Heart left ventricle (tissue), 16 donors: ENCODE results near the gene SURF4. TPM values are rescaled to one million over a fixed set of nuclear protein-coding genes. Genes with fewer than 3 reads are reported as not detected.

Experiments used
- ATAC-seq, 4 donors: fragments of 200-7000 bp; cut with Tn5 transposase; one replicate each; pipeline ENCODE4 v1.9.1; 2020 to 2022; ENCODE audit warnings: moderate library complexity in 4 of 4, mild to moderate bottlenecking in 3 of 4, moderate number of reproducible peaks in 1 of 4
- DNase-seq, 5 donors: peaks; one replicate each; pipeline ENCODE4 v3.0.0-alpha.2; 2020
- H3K27ac ChIP-seq, 12 donors: fragments of 200-600 bp; sonication (generic) in 4 of 12; one replicate each; pipeline versions ENCODE4 v1.5.0 to v1.8.0; 2016 to 2022; ENCODE audit warnings: mild to moderate bottlenecking in 2 of 12
- H3K27me3 ChIP-seq, 9 donors: fragments of 200-600 bp; sonication (generic) in 2 of 9; one replicate each; pipeline versions ENCODE4 v1.5.1 to v1.8.0; 2016 to 2022; ENCODE audit warnings: mild to moderate bottlenecking in 3 of 9
- H3K36me3 ChIP-seq, 9 donors: fragments of 200-600 bp; sonication (generic) in 2 of 9; one replicate each; pipeline versions ENCODE4 v1.5.0 to v1.8.0; 2018 to 2022; ENCODE audit warnings: mild to moderate bottlenecking in 2 of 9
- H3K4me1 ChIP-seq, 12 donors: fragments of 200-600 bp; sonication (generic) in 4 of 12; one replicate each; pipeline versions ENCODE4 v1.5.0 to v1.8.0; 2016 to 2022; ENCODE audit warnings: mild to moderate bottlenecking in 3 of 12
- H3K4me3 ChIP-seq, 12 donors: fragments of 200-600 bp; sonication (generic) in 4 of 12; one replicate each; pipeline versions ENCODE4 v1.5.0 to v1.8.0; 2017 to 2022; ENCODE audit warnings: mild to moderate bottlenecking in 9 of 12, moderate library complexity in 4 of 12
- H3K9me3 ChIP-seq, 12 donors: fragments of 200-600 bp; sonication (generic) in 4 of 12; one replicate each; pipeline versions ENCODE4 v1.5.0 to v1.8.0; 2016 to 2022; ENCODE audit warnings: mild to moderate bottlenecking in 1 of 12
- POLR2A ChIP-seq, 2 donors: fragments of 450-650 bp; IDR thresholded peaks; one replicate each; pipeline ENCODE4 v1.6.1; 2017; ENCODE audit warnings: antibody characterized with exemption in 2 of 2, mild to moderate bottlenecking in 2 of 2, moderate library complexity in 2 of 2
- WGBS, 4 donors: extraction: QIAGEN DNeasy Blood & Tissue Kit in 2 of 4; methylation state at CpG; one replicate each; pipeline versions ENCODE4 v1.1.5 to v1.1.7; 2013 to 2018; 5-methylcytosine and 5-hydroxymethylcytosine counted together
- intact Hi-C, 10 donors: fragments of 100-400 bp; cut with DNase I; formaldehyde crosslinking; loops; one replicate each; pipeline versions ENCODE4 v1.11.1 to v1.14.2; 2022
- polyA plus RNA-seq, 2 donors: library from polyadenylated mRNA; stranded (reverse); fragments of 200-250 nt; gene quantifications; one replicate each; pipeline ENCODE4 v1.2.3, GENCODE V29; 2013
- total RNA-seq, 9 donors: library from RNA; depleted of rRNA in 2 of 9; stranded (reverse); fragments of >200 nt in 2 of 9; fragmentation: NEBNext Ultra II Directional in 3 of 9; extraction: Animal tissue kit (Norgen Biotek cat#: 25700) in 3 of 9; gene quantifications; one replicate each; pipeline versions ENCODE4 v1.1.0 to v1.2.4, GENCODE V29; 2016 to 2023
- TF ChIP-seq, protein P1 (sequence below), 12 donors: fragments of 200-600 bp; sonication (generic) in 4 of 12; IDR thresholded peaks; one replicate each; pipeline versions ENCODE4 v1.5.0 to v1.8.0; 2018 to 2022; ENCODE audit warnings: antibody characterized with exemption in 12 of 12, mild to moderate bottlenecking in 5 of 12
- donor health status: ischemic (EF 13 %, LVEDD 7.1; RV severe dilation, severe dysfunction).
- donor health status: healthy with polysubstance abuse.
- donor health status: DM: no; HTN: yes; CAD: no.
- donor health status: DM: no; HTN: no; CAD: no.
- donor health status: ischemic (EF 25% LVEDD 6.9; RV normal size, moderate dysfunction).
- donor health status: ischemic (EF 25% LVEDD 5.7; RV mildly dilated, moderate dysfunction).
- donor health status: healthy.
- donor health status: DM: yes; HTN: yes; CAD: no.
- donor health status: ischemic (EF 35%, LVEDD 5.7; RV mildly dilated, moderate dysfunction).
- donor health status: nonischemic (EF 11% LVEDD 7.7; RV severe dilation, severe dysfunction).
- donor health status: DM: yes; HTN: yes; CAD: no.
- donor health status: PGD.
- donor health status: ischemic (EF 29% LVEDD 5.4; RV normal size, mild dysfunction).
- donor health status: nonischemic (EF 23%, LVEDD 6.1; RV moderate dilation, normal function).

Gene SURF4
- total and polyA plus RNA-seq, 11 donors: 31.2 to 185 (median 77.8) TPM

DNA sequence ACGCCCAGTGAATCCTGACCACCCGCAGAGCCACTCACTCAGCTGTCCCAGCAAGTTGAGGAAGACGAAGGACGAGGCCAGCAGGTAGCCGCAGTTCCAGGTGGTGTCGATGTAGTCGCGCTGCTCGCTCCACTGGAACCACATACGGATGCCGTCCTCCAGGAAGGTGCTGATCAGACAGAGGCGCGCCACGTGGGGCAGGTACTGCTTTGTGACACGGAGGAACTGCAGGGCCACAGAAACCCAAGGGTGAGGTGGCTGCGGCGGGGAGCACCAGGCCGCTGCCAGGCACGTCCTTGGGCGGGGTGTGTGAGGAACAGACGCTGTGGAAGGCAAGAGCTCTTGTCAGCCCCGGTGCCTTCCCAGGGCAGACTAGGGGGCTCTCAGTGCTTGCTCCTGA, 8.6 kb downstream of the SURF4 start:
- DNase-seq: no peak
- ATAC-seq: no peak
- 90 to 93% (median 93%) methylated on average over 22 of the region's 22 CpGs for whole genome bisulfite sequencing, 4 donors
- no peaks in the 10 kb centered on the region for H3K9me3 ChIP-seq
- no peak overlapping the region for H3K4me3 ChIP-seq
- H3K4me1 ChIP-seq: peaks cover 3 to 55% (median 46%) of the 10 kb centered on the region in 12 donors
- TF ChIP-seq, protein P1, sequence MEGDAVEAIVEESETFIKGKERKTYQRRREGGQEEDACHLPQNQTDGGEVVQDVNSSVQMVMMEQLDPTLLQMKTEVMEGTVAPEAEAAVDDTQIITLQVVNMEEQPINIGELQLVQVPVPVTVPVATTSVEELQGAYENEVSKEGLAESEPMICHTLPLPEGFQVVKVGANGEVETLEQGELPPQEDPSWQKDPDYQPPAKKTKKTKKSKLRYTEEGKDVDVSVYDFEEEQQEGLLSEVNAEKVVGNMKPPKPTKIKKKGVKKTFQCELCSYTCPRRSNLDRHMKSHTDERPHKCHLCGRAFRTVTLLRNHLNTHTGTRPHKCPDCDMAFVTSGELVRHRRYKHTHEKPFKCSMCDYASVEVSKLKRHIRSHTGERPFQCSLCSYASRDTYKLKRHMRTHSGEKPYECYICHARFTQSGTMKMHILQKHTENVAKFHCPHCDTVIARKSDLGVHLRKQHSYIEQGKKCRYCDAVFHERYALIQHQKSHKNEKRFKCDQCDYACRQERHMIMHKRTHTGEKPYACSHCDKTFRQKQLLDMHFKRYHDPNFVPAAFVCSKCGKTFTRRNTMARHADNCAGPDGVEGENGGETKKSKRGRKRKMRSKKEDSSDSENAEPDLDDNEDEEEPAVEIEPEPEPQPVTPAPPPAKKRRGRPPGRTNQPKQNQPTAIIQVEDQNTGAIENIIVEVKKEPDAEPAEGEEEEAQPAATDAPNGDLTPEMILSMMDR (IDR thresholded peaks at IDR 0.05): no peak
- no peak for TF ChIP-seq POLR2A (IDR thresholded peaks at IDR 0.05)
- H3K36me3 ChIP-seq: peaks cover 0 to 89% (median 60%) of the 10 kb centered on the region in 9 donors
- intact Hi-C loops: no loop called here
- H3K27ac ChIP-seq: no peak overlapping the region
- H3K27me3 ChIP-seq: no peaks in the 10 kb centered on the region

DNA sequence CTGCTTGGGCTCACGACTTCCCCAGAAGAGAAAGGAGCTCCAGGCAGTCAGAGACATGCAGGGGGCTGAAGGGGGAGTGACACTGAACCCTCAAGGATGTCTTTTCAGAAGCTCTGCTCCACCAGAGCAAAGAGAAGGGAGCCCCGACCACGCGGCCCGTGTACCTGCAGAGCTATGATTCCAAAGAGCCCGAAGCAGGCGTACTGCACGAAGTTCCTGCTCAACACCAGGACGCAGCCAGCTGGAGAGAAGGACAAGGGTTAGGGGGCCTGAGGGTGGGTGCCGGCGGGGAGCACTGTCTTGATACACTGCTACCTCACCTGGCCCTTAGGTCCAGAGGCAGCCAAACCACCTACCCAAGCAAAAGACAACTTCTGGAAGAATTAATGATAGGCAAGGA, 9.4 kb downstream of the SURF4 start:
- ATAC-seq (no peak), DNase-seq (no peak)
- intact Hi-C loops: no loop called here
- Histone ChIP-seq H3K4me1 (peaks cover under 1 to 47% (median 38%) of the 10 kb centered on the region in 12 donors), H3K27me3 (no peaks in the 10 kb centered on the region), H3K4me3 (no peak overlapping the region), H3K27ac (no peak overlapping the region), H3K36me3 (peaks cover 0 to 97% (median 68%) of the 10 kb centered on the region in 9 donors), H3K9me3 (no peaks in the 10 kb centered on the region)
- TF ChIP-seq, protein P1 (IDR thresholded peaks at IDR 0.05): no peak
- no peak for TF ChIP-seq POLR2A (IDR thresholded peaks at IDR 0.05)
- WGBS, 4 donors: 77 to 93% (median 93%) methylated on average over 3 to 11 of the region's 11 CpGs

DNA sequence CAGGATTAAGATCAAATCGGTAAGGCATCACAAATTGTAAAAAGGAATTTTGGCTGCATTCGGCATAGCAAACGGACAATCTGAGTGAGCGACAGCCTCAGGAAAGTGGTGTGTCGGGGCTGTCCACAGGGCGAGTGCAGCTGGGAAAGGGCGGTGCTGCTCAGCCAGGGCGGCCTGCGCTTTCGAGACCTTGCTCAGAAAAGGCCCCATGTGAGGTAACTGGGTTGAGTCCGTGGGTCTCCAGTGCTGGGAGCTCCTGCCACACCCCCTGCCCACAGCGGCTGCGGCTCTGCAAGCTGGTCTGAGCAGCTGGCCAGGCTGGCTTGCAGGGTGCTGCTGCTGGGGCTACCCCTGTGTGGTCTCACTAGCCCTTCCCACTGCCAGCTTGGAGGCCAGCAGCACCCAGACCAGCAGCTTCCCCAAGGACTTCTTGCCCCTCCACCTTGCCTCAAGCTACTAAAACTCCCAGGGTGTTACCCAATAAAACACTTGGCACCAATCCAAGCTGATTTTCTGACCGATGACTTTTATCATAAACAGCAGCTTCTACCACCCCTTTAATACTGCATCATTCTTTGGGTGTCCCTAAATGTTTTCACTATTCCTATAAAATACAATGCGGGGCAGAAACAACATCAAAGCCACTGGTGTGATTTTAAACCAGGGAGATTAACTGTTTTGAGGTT, 13.4 kb downstream of the SURF4 start:
- WGBS, 4 donors: 87 to 93% (median 90%) methylated on average over 14 to 15 of the region's 15 CpGs
- no peak for TF ChIP-seq POLR2A (IDR thresholded peaks at IDR 0.05)
- TF ChIP-seq, protein P1 (IDR thresholded peaks at IDR 0.05): no peak
- H3K36me3 ChIP-seq: peaks cover 0 to 78% (median 75%) of the 10 kb centered on the region in 9 donors
- H3K27me3 ChIP-seq: no peaks in the 10 kb centered on the region
- H3K9me3 ChIP-seq: no peaks in the 10 kb centered on the region
- no peak for ATAC-seq
- intact Hi-C loops: no loop called here
- DNase-seq: no peak
- H3K4me1 ChIP-seq: peaks cover 0 to 35% (median 7%) of the 10 kb centered on the region in 12 donors
- H3K27ac ChIP-seq: no peak overlapping the region
- H3K4me3 ChIP-seq: no peak overlapping the region

DNA sequence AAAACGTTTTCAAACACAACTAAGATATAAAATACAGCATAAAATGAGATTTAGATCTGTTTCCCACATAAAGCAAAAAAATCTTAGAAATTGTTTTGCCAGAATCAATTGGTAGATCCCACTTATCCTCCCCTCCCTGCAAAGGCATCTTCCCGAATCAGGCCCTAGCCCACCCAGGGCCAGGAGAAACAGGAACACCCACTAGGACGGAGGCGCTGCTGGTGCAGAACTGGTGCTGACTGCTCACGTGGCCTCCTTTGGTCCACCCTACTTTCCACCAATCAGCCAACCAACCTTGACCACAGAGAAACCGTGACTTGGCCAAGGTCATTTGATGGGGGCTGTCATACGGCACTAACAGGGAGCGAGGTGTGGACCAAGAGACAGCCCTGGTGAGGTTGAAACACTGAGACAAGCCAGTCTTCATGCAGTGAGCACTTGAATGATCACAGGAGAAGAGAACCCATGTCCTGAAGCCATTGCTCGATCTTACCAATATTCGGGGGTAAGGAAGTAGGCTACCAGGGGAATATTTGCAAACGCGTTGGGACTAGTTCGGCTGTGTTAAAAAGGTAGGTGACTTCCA, 14.3 kb downstream of the SURF4 start:
- 81 to 83% (median 82%) methylated on average over 13 of the region's 13 CpGs for WGBS, 4 donors
- no peak for ATAC-seq
- no peaks in the 10 kb centered on the region for H3K27me3 ChIP-seq
- no peak overlapping the region for H3K4me3 ChIP-seq
- no peak overlapping the region for H3K27ac ChIP-seq
- no peak for TF ChIP-seq POLR2A (IDR thresholded peaks at IDR 0.05)
- H3K36me3 ChIP-seq: peaks cover 0 to 69% (median 67%) of the 10 kb centered on the region in 9 donors
- DNase-seq: no peak
- no peaks in the 10 kb centered on the region for H3K9me3 ChIP-seq
- intact Hi-C loops: no loop called here
- peaks cover 3 to 35% (median 13%) of the 10 kb centered on the region in 12 donors for H3K4me1 ChIP-seq
